ENCODE results near the gene ENG.

DNA sequence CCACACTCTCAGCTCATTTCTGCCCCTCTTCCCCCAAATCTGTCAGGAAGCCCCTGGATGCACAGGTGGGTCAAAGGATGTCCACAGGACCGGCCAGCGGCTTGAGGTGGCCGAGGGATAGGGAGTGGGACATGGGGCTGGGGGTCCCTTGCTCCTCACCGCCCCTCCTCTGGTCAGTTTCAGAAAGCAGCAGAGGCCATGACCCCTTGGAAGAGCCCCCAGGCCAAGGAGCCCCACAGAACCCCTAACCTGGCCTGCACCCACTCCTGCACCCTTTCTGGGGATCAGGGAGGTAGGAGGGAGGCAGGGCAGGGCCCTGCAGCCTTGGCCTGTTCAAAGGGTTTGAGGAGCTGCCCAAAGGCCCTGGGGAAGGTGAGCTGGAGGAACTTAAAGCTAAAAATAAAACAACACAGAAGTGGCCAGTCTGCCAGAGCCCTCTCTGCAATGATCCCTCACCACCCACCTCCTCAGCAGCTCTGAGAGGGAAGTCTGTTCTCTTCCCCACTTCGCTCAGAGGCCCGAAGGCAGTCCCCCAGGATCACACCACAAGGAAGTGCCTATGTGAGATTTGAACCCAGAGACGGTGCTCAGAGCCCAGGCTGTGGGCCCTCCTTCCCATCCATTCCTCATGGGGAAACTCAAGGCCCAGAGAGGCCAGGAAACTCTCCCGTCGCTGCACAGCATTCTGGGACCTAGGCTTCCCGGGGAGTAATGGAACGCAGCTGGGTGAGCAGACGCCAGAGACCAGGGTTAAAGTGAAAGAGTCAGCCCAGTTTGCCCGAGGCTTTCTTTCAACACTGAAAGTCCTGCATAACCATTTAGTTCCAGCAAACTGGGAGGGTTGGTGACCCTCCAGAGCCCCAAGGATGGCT, 910 bp downstream of the ENG start:
- TF ChIP-seq CTCF (IDR thresholded peaks at IDR 0.05; ENCODE audit: insufficient read depth, low read length, poor library complexity, severe bottlenecking) (no peak), EZH2phosphoT487 (conservative IDR thresholded peaks at IDR 0.05; ENCODE audit: low read length) (no peak)

Data from SU-DHL-6 (cell line).